Suprapubic skin (tissue), 4 donors: ENCODE results near the gene WSCD1.

Experiments used
- CTCF ChIP-seq, 2 donors: fragments of 200-600 bp in 1 of 2; fragments of 450-650 bp in 1 of 2; sonication (generic) in 1 of 2; IDR thresholded peaks; one replicate each; pipeline ENCODE4 v1.5.1; 2016 to 2019; ENCODE audit warnings: antibody characterized with exemption in 2 of 2, mild to moderate bottlenecking in 1 of 2, moderate library complexity in 1 of 2
- POLR2A ChIP-seq, 2 donors: fragments of 450-650 bp; IDR thresholded peaks; one replicate each; pipeline ENCODE4 v1.6.1; 2017; ENCODE audit warnings: antibody characterized with exemption in 2 of 2, mild to moderate bottlenecking in 2 of 2, moderate library complexity in 2 of 2
- POLR2AphosphoS5 ChIP-seq, 3 donors: sonication (generic); formaldehyde crosslinking; IDR thresholded peaks; one replicate each; pipeline ENCODE4 v1.6.1; 2017; ENCODE audit warnings: antibody characterized with exemption in 3 of 3

GRCh38 chr17:6134721-6135120 is 64.5 kb downstream of the WSCD1 start:
- TF ChIP-seq POLR2AphosphoS5 (IDR thresholded peaks at IDR 0.05) (no peak), CTCF (IDR thresholded peaks at IDR 0.05) (no peak), POLR2A (IDR thresholded peaks at IDR 0.05) (no peak)
